Measurements from ENCODE around the gene NUMB.

NUMB gene

GRCh38 chr14:73272393-73272792 lies 186.0 kb downstream of the NUMB start:
- H3K27me3 ChIP-seq (ENCODE audit: insufficient read depth, low read length): no peaks in the 10 kb centered on the region
- no peak overlapping the region for H3K27ac ChIP-seq (ENCODE audit: low read depth, low read length)
- H3K4me3 ChIP-seq (ENCODE audit: low read depth, low read length): no peak overlapping the region
- H3K4me1 ChIP-seq (ENCODE audit: control insufficient read depth, insufficient read depth, low read length, unreplicated experiment): no peaks in the 10 kb centered on the region
- no peak overlapping the region for H2AFZ ChIP-seq (ENCODE audit: low read length, unreplicated experiment)
- H3K79me2 ChIP-seq (ENCODE audit: control insufficient read depth, insufficient read depth, low read length, unreplicated experiment): no peaks in the 10 kb centered on the region
- peaks cover 10% of the 10 kb centered on the region for H3K36me3 ChIP-seq (ENCODE audit: insufficient read depth, low read length)

GRCh38 chr14:73269729-73270531 lies 188.4 kb downstream of the NUMB start:
- Histone ChIP-seq H3K36me3 (ENCODE audit: insufficient read depth, low read length) (peaks cover 3% of the 10 kb centered on the region), H3K27me3 (ENCODE audit: insufficient read depth, low read length) (no peaks in the 10 kb centered on the region), H3K27ac (ENCODE audit: low read depth, low read length) (no peak overlapping the region), H2AFZ (ENCODE audit: low read length, unreplicated experiment) (no peak overlapping the region), H3K79me2 (ENCODE audit: control insufficient read depth, insufficient read depth, low read length, unreplicated experiment) (no peaks in the 10 kb centered on the region), H3K4me1 (ENCODE audit: control insufficient read depth, insufficient read depth, low read length, unreplicated experiment) (no peaks in the 10 kb centered on the region), H3K4me3 (ENCODE audit: low read depth, low read length) (peak overlapping the region; percentile 61)

- Histone ChIP-seq H3K27me3 (ENCODE audit: insufficient read depth, low read length) (no peaks in the 10 kb centered on the region), H3K27ac (ENCODE audit: low read depth, low read length) (no peak overlapping the region), H3K36me3 (ENCODE audit: insufficient read depth, low read length) (no peaks in the 10 kb centered on the region; the same call in 1 of the 2 replicates), H3K79me2 (ENCODE audit: control insufficient read depth, insufficient read depth, low read length, unreplicated experiment) (no peaks in the 10 kb centered on the region), H3K4me3 (ENCODE audit: low read depth, low read length) (no peak overlapping the region), H3K4me1 (ENCODE audit: control insufficient read depth, insufficient read depth, low read length, unreplicated experiment) (no peaks in the 10 kb centered on the region), H2AFZ (ENCODE audit: low read length, unreplicated experiment) (no peak overlapping the region)
Observed at GRCh38 chr14:73267474-73267873, 190.9 kb downstream of the NUMB start.

GRCh38 chr14:73266317-73266716 lies 192.0 kb downstream of the NUMB start:
- no peak overlapping the region for H3K4me3 ChIP-seq (ENCODE audit: low read depth, low read length)
- H3K27me3 ChIP-seq (ENCODE audit: insufficient read depth, low read length): no peaks in the 10 kb centered on the region
- no peak overlapping the region for H2AFZ ChIP-seq (ENCODE audit: low read length, unreplicated experiment)
- H3K4me1 ChIP-seq (ENCODE audit: control insufficient read depth, insufficient read depth, low read length, unreplicated experiment): no peaks in the 10 kb centered on the region
- no peak overlapping the region for H3K27ac ChIP-seq (ENCODE audit: low read depth, low read length)
- H3K79me2 ChIP-seq (ENCODE audit: control insufficient read depth, insufficient read depth, low read length, unreplicated experiment): no peaks in the 10 kb centered on the region
- H3K36me3 ChIP-seq (ENCODE audit: insufficient read depth, low read length): no peaks in the 10 kb centered on the region; the same call in 1 of the 2 replicates

GRCh38 chr14:73265721-73266046 lies 192.7 kb downstream of the NUMB start:
- Histone ChIP-seq H3K79me2 (ENCODE audit: control insufficient read depth, insufficient read depth, low read length, unreplicated experiment) (no peaks in the 10 kb centered on the region), H3K27ac (ENCODE audit: low read depth, low read length) (no peak overlapping the region), H3K4me3 (ENCODE audit: low read depth, low read length) (no peak overlapping the region), H3K36me3 (ENCODE audit: insufficient read depth, low read length) (no peaks in the 10 kb centered on the region; the same call in 1 of the 2 replicates), H2AFZ (ENCODE audit: low read length, unreplicated experiment) (no peak overlapping the region), H3K4me1 (ENCODE audit: control insufficient read depth, insufficient read depth, low read length, unreplicated experiment) (no peaks in the 10 kb centered on the region), H3K27me3 (ENCODE audit: insufficient read depth, low read length) (no peaks in the 10 kb centered on the region)

GRCh38 chr14:73264885-73265720 lies 193.2 kb downstream of the NUMB start:
- Histone ChIP-seq H3K27ac (ENCODE audit: low read depth, low read length) (no peak overlapping the region), H3K27me3 (ENCODE audit: insufficient read depth, low read length) (no peaks in the 10 kb centered on the region), H3K79me2 (ENCODE audit: control insufficient read depth, insufficient read depth, low read length, unreplicated experiment) (no peaks in the 10 kb centered on the region), H2AFZ (ENCODE audit: low read length, unreplicated experiment) (no peak overlapping the region), H3K4me1 (ENCODE audit: control insufficient read depth, insufficient read depth, low read length, unreplicated experiment) (no peaks in the 10 kb centered on the region), H3K36me3 (ENCODE audit: insufficient read depth, low read length) (no peaks in the 10 kb centered on the region), H3K4me3 (ENCODE audit: low read depth, low read length) (no peak overlapping the region)

GRCh38 chr14:73264080-73264884 lies 194.1 kb downstream of the NUMB start:
- Histone ChIP-seq H2AFZ (ENCODE audit: low read length, unreplicated experiment) (no peak overlapping the region), H3K27me3 (ENCODE audit: insufficient read depth, low read length) (no peaks in the 10 kb centered on the region), H3K79me2 (ENCODE audit: control insufficient read depth, insufficient read depth, low read length, unreplicated experiment) (no peaks in the 10 kb centered on the region), H3K36me3 (ENCODE audit: insufficient read depth, low read length) (no peaks in the 10 kb centered on the region), H3K4me3 (ENCODE audit: low read depth, low read length) (no peak overlapping the region), H3K4me1 (ENCODE audit: control insufficient read depth, insufficient read depth, low read length, unreplicated experiment) (no peaks in the 10 kb centered on the region), H3K27ac (ENCODE audit: low read depth, low read length) (no peak overlapping the region)

- Histone ChIP-seq H3K4me3 (ENCODE audit: low read depth, low read length) (no peak overlapping the region), H3K36me3 (ENCODE audit: insufficient read depth, low read length) (no peaks in the 10 kb centered on the region), H3K27ac (ENCODE audit: low read depth, low read length) (no peak overlapping the region), H3K4me1 (ENCODE audit: control insufficient read depth, insufficient read depth, low read length, unreplicated experiment) (no peaks in the 10 kb centered on the region), H2AFZ (ENCODE audit: low read length, unreplicated experiment) (no peak overlapping the region), H3K79me2 (ENCODE audit: control insufficient read depth, insufficient read depth, low read length, unreplicated experiment) (no peaks in the 10 kb centered on the region), H3K27me3 (ENCODE audit: insufficient read depth, low read length) (no peaks in the 10 kb centered on the region)
Observed at GRCh38 chr14:73263606-73264005, 194.7 kb downstream of the NUMB start.

GRCh38 chr14:73262427-73263183 lies 195.7 kb downstream of the NUMB start:
- Histone ChIP-seq H3K27ac (ENCODE audit: low read depth, low read length) (no peak overlapping the region), H3K79me2 (ENCODE audit: control insufficient read depth, insufficient read depth, low read length, unreplicated experiment) (no peaks in the 10 kb centered on the region), H3K36me3 (ENCODE audit: insufficient read depth, low read length) (no peaks in the 10 kb centered on the region), H2AFZ (ENCODE audit: low read length, unreplicated experiment) (no peak overlapping the region), H3K4me3 (ENCODE audit: low read depth, low read length) (no peak overlapping the region), H3K4me1 (ENCODE audit: control insufficient read depth, insufficient read depth, low read length, unreplicated experiment) (no peaks in the 10 kb centered on the region), H3K27me3 (ENCODE audit: insufficient read depth, low read length) (no peaks in the 10 kb centered on the region)
